Measurements from ENCODE around the gene UROC1. TPM values are rescaled to one million over a fixed set of nuclear protein-coding genes. Genes with fewer than 3 reads are reported as not detected.

The UROC1 gene
- total and polyA plus RNA-seq, 4 donors: 0.06 to 0.35 (median 0.29) TPM; not detected in 1

DNA sequence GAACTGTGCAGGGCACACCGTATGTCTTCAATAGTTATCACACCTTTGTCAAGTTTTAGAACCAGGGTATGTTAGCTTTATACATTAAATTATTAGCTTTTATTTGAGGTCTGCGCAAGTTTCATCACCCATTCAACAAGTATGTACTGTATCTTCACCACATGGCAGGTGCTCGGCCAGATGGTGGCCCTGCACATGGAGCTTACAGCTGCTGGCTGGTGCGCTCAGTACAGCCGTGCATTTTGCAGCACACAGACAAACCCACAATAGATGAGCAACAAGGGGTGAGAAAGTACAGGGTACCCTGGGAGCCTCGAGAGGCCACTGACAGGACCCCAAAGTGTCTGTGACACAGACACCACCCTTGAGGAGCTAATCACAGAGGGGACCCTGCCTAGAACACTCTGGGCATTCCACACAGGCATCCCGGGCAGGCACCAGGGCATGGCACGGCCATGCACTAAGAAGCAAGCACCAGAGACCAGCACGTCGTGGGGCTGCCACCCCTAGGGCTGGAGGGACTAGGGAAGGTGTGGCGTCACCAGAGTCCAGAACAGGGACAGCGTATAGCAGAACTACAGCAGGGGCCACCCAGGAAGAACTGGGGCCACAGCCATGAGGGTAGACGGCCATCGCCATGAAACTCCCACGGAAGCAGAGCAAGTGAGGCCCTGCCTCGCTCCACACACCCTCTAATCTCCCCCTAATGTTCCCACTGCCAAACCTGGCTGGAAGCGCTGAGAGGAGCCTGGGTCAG, 69.3 kb downstream of the UROC1 start:
- H3K4me3 ChIP-seq (ENCODE audit: low read depth, low read length): no peak overlapping the region
- H3K27ac ChIP-seq (ENCODE audit: low read depth, low read length): no peak overlapping the region
- DNase-seq (ENCODE audit: low read depth in 4 of 6, low spot score in 6 of 6): peak in 1 of 6 donors; percentile 13
- no peaks in the 10 kb centered on the region for H3K9me3 ChIP-seq (ENCODE audit: control insufficient read depth, insufficient read depth, low read length)
- 91% methylated on average over 12 of the region's 17 CpGs for WGBS (ENCODE audit: insufficient coverage)
- no peaks in the 10 kb centered on the region for H3K27me3 ChIP-seq (ENCODE audit: control insufficient read depth, insufficient read depth, low read length)
- H3K36me3 ChIP-seq (ENCODE audit: control insufficient read depth, insufficient read depth, low read length): peaks cover 47% of the 10 kb centered on the region
- peaks cover 6% of the 10 kb centered on the region for H3K4me1 ChIP-seq (ENCODE audit: control insufficient read depth, insufficient read depth, low read length)

- no peak overlapping the region for H3K4me3 ChIP-seq (ENCODE audit: low read depth, low read length)
- no peak overlapping the region for H3K27ac ChIP-seq (ENCODE audit: low read depth, low read length)
- no peaks in the 10 kb centered on the region for H3K27me3 ChIP-seq (ENCODE audit: control insufficient read depth, insufficient read depth, low read length)
- DNase-seq (ENCODE audit: low read depth in 4 of 6, low spot score in 6 of 6): no peak
- peaks cover 50% of the 10 kb centered on the region for H3K36me3 ChIP-seq (ENCODE audit: control insufficient read depth, insufficient read depth, low read length)
- peaks cover 3% of the 10 kb centered on the region for H3K4me1 ChIP-seq (ENCODE audit: control insufficient read depth, insufficient read depth, low read length)
- WGBS (ENCODE audit: insufficient coverage): 88% methylated on average over 9 of the region's 12 CpGs
- H3K9me3 ChIP-seq (ENCODE audit: control insufficient read depth, insufficient read depth, low read length): no peaks in the 10 kb centered on the region
Observed at GRCh38 chr3:126447456-126448106, 70.0 kb downstream of the UROC1 start.

DNA sequence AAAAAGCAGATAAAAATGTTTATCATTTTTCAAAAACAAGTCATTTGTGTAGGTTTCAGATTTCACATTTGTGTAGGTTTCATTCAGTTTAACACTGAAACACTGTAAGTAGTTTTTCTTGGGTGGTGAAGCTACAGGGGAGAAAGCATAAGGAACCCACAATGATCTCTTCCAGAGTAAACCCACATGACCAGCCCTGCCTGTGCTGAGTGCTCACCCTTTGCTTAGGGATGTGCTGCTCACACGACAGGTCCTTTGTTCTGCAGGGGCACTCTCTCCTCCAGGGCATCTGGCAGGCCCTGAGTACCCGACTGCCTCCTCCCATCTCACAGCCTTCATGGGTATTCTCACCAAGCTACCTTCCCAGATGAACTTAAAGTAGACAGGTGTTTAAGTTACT, 70.8 kb downstream of the UROC1 start:
- no peak for DNase-seq (ENCODE audit: low read depth in 4 of 6, low spot score in 6 of 6)
- peaks cover 2% of the 10 kb centered on the region for H3K4me1 ChIP-seq (ENCODE audit: control insufficient read depth, insufficient read depth, low read length)
- H3K27ac ChIP-seq (ENCODE audit: low read depth, low read length): no peak overlapping the region
- H3K27me3 ChIP-seq (ENCODE audit: control insufficient read depth, insufficient read depth, low read length): no peaks in the 10 kb centered on the region
- no peaks in the 10 kb centered on the region for H3K9me3 ChIP-seq (ENCODE audit: control insufficient read depth, insufficient read depth, low read length)
- WGBS (ENCODE audit: insufficient coverage): no CpG with 5 or more reads among the region's 2 CpGs
- peaks cover 44% of the 10 kb centered on the region for H3K36me3 ChIP-seq (ENCODE audit: control insufficient read depth, insufficient read depth, low read length)
- no peak overlapping the region for H3K4me3 ChIP-seq (ENCODE audit: low read depth, low read length)

DNA sequence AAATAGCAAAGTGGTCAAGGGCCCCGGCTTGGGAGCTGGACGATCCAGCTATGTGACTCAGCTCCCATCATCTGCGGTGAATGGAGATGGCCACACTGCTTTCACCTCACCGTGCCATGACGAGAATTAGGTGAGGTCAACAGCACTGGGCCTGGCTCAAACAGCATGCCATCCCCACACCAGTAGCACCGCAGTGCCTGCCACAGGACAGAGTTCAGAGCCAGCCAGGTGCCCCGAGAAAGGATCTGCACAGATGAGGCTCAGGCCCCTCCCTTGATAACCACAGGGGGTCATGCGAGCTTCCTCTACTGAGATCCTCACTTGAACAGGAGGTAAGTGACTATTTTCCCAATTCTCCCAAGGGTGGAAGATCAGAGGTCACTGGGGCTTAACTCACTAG, 71.3 kb downstream of the UROC1 start:
- WGBS (ENCODE audit: insufficient coverage): 86% methylated on average over 7 of the region's 8 CpGs
- Histone ChIP-seq H3K4me1 (ENCODE audit: control insufficient read depth, insufficient read depth, low read length) (peaks cover 2% of the 10 kb centered on the region), H3K27me3 (ENCODE audit: control insufficient read depth, insufficient read depth, low read length) (no peaks in the 10 kb centered on the region), H3K9me3 (ENCODE audit: control insufficient read depth, insufficient read depth, low read length) (no peaks in the 10 kb centered on the region), H3K36me3 (ENCODE audit: control insufficient read depth, insufficient read depth, low read length) (peaks cover 44% of the 10 kb centered on the region), H3K4me3 (ENCODE audit: low read depth, low read length) (no peak overlapping the region), H3K27ac (ENCODE audit: low read depth, low read length) (no peak overlapping the region)
- DNase-seq (ENCODE audit: low read depth in 4 of 6, low spot score in 6 of 6): no peak

- 84% methylated on average over 5 of the region's 5 CpGs for WGBS (ENCODE audit: insufficient coverage)
- no peaks in the 10 kb centered on the region for H3K27me3 ChIP-seq (ENCODE audit: control insufficient read depth, insufficient read depth, low read length)
- H3K9me3 ChIP-seq (ENCODE audit: control insufficient read depth, insufficient read depth, low read length): no peaks in the 10 kb centered on the region
- no peak for DNase-seq (ENCODE audit: low read depth in 4 of 6, low spot score in 6 of 6)
- H3K36me3 ChIP-seq (ENCODE audit: control insufficient read depth, insufficient read depth, low read length): peaks cover 46% of the 10 kb centered on the region
- no peak overlapping the region for H3K27ac ChIP-seq (ENCODE audit: low read depth, low read length)
- H3K4me3 ChIP-seq (ENCODE audit: low read depth, low read length): no peak overlapping the region
- H3K4me1 ChIP-seq (ENCODE audit: control insufficient read depth, insufficient read depth, low read length): peaks cover 2% of the 10 kb centered on the region
Observed at GRCh38 chr3:126445506-126445905, 72.1 kb downstream of the UROC1 start.

- WGBS (ENCODE audit: insufficient coverage): 89% methylated on average over 3 of the region's 3 CpGs
- H3K27ac ChIP-seq (ENCODE audit: low read depth, low read length): no peak overlapping the region
- no peak for DNase-seq (ENCODE audit: low read depth in 4 of 6, low spot score in 6 of 6)
- H3K4me1 ChIP-seq (ENCODE audit: control insufficient read depth, insufficient read depth, low read length): peaks cover 2% of the 10 kb centered on the region
- H3K36me3 ChIP-seq (ENCODE audit: control insufficient read depth, insufficient read depth, low read length): peaks cover 46% of the 10 kb centered on the region
- H3K27me3 ChIP-seq (ENCODE audit: control insufficient read depth, insufficient read depth, low read length): no peaks in the 10 kb centered on the region
- H3K4me3 ChIP-seq (ENCODE audit: low read depth, low read length): no peak overlapping the region
- no peaks in the 10 kb centered on the region for H3K9me3 ChIP-seq (ENCODE audit: control insufficient read depth, insufficient read depth, low read length)
Observed at GRCh38 chr3:126442856-126443242, 74.7 kb downstream of the UROC1 start.

- no peak overlapping the region for H3K27ac ChIP-seq (ENCODE audit: low read depth, low read length)
- peak in 5 of 6 donors; percentile 9 to 72 (median 17) for DNase-seq (ENCODE audit: low read depth in 4 of 6, low spot score in 6 of 6)
- H3K4me1 ChIP-seq (ENCODE audit: control insufficient read depth, insufficient read depth, low read length): peaks cover 2% of the 10 kb centered on the region
- no peak overlapping the region for H3K4me3 ChIP-seq (ENCODE audit: low read depth, low read length)
- peaks cover 47% of the 10 kb centered on the region for H3K36me3 ChIP-seq (ENCODE audit: control insufficient read depth, insufficient read depth, low read length)
- no peaks in the 10 kb centered on the region for H3K9me3 ChIP-seq (ENCODE audit: control insufficient read depth, insufficient read depth, low read length)
- H3K27me3 ChIP-seq (ENCODE audit: control insufficient read depth, insufficient read depth, low read length): no peaks in the 10 kb centered on the region
- WGBS (ENCODE audit: insufficient coverage): 81% methylated on average over 9 of the region's 13 CpGs
Observed at GRCh38 chr3:126442094-126442855, 75.3 kb downstream of the UROC1 start.

- no peak for DNase-seq (ENCODE audit: low read depth in 4 of 6, low spot score in 6 of 6)
- WGBS (ENCODE audit: insufficient coverage): 86% methylated on average over 13 of the region's 20 CpGs
Observed at GRCh38 chr3:126441256-126441880, 76.2 kb downstream of the UROC1 start.

GRCh38 chr3:126440709-126440995, 76.9 kb downstream of the UROC1 start:
- 83% methylated on average over 8 of the region's 9 CpGs for WGBS (ENCODE audit: insufficient coverage)
- no peak for DNase-seq (ENCODE audit: low read depth in 4 of 6, low spot score in 6 of 6)
- Histone ChIP-seq H3K27ac (ENCODE audit: low read depth, low read length) (no peak overlapping the region), H3K27me3 (ENCODE audit: control insufficient read depth, insufficient read depth, low read length) (no peaks in the 10 kb centered on the region), H3K9me3 (ENCODE audit: control insufficient read depth, insufficient read depth, low read length) (no peaks in the 10 kb centered on the region), H3K4me3 (ENCODE audit: low read depth, low read length) (no peak overlapping the region), H3K36me3 (ENCODE audit: control insufficient read depth, insufficient read depth, low read length) (peaks cover 56% of the 10 kb centered on the region), H3K4me1 (ENCODE audit: control insufficient read depth, insufficient read depth, low read length) (no peaks in the 10 kb centered on the region)

More at GRCh38 chr3:126441256-126441880, 76.2 kb downstream of the UROC1 start:
- H3K4me1 ChIP-seq (ENCODE audit: control insufficient read depth, insufficient read depth, low read length): no peaks in the 10 kb centered on the region
- no peaks in the 10 kb centered on the region for H3K27me3 ChIP-seq (ENCODE audit: control insufficient read depth, insufficient read depth, low read length)
- H3K36me3 ChIP-seq (ENCODE audit: control insufficient read depth, insufficient read depth, low read length): peaks cover 51% of the 10 kb centered on the region
- H3K27ac ChIP-seq (ENCODE audit: low read depth, low read length): no peak overlapping the region
- no peak overlapping the region for H3K4me3 ChIP-seq (ENCODE audit: low read depth, low read length)
- no peaks in the 10 kb centered on the region for H3K9me3 ChIP-seq (ENCODE audit: control insufficient read depth, insufficient read depth, low read length)

Data from spinal cord (tissue), 10 donors.